ENCODE results near the gene CLDND2.

Gene CLDND2

GRCh38 chr19:51394050-51394836, 25.4 kb upstream of the CLDND2 start (continued):
- TF ChIP-seq KLF7 (tag by site-specific recombination; IDR thresholded peaks at IDR 0.05; ENCODE audit: borderline replicate concordance) (no peak), KLF8 (tag by site-specific recombination; IDR thresholded peaks at IDR 0.05) (peak; percentile 22; the same call in 1 of the 2 replicates), ZNF623 (tag by site-specific recombination; IDR thresholded peaks at IDR 0.05) (no peak), TRIM28 (IDR thresholded peaks at IDR 0.05; ENCODE audit: borderline replicate concordance, low read length) (no peak), ZNF658 (tag by site-specific recombination; IDR thresholded peaks at IDR 0.05) (no peak), YY2 (tag by site-specific recombination; IDR thresholded peaks at IDR 0.05) (no peak), ZFP69B (tag by site-specific recombination; IDR thresholded peaks at IDR 0.05) (no peak), ZNF610 (tag by site-specific recombination; IDR thresholded peaks at IDR 0.05; ENCODE audit: borderline replicate concordance) (no peak), ZNF621 (tag by site-specific recombination; IDR thresholded peaks at IDR 0.05) (no peak), ZNF768 (tag by site-specific recombination; IDR thresholded peaks at IDR 0.05) (no peak), ZSCAN5A (tag by site-specific recombination; IDR thresholded peaks at IDR 0.05) (no peak), ZNF214 (tag by site-specific recombination; IDR thresholded peaks at IDR 0.05; ENCODE audit: borderline replicate concordance) (no peak), ZNF580 (tag by site-specific recombination; IDR thresholded peaks at IDR 0.05) (peak; percentile 19; the same call in 1 of the 2 replicates), ZBTB20 (tag by site-specific recombination; IDR thresholded peaks at IDR 0.05) (no peak), ZNF391 (tag by site-specific recombination; IDR thresholded peaks at IDR 0.05; ENCODE audit: borderline replicate concordance, low read depth) (no peak), ZEB2 (tag by site-specific recombination; IDR thresholded peaks at IDR 0.05) (no peak), ZNF660 (tag by site-specific recombination; IDR thresholded peaks at IDR 0.05) (peak; percentile 74), ZNF624 (tag by site-specific recombination; IDR thresholded peaks at IDR 0.05) (no peak), ZNF639 (tag by site-specific recombination; IDR thresholded peaks at IDR 0.05) (no peak), ZNF585B (tag by site-specific recombination; IDR thresholded peaks at IDR 0.05) (no peak), PRDM4 (tag by site-specific recombination; IDR thresholded peaks at IDR 0.05) (no peak), ZNF280D (tag by site-specific recombination; IDR thresholded peaks at IDR 0.05) (no peak), GLI4 (tag by site-specific recombination; IDR thresholded peaks at IDR 0.05) (0 out of 2 replicates have a peak, but pooled peaks have one; percentile 42), ZNF791 (tag by site-specific recombination; IDR thresholded peaks at IDR 0.05) (no peak), ZNF76 (tag by site-specific recombination; IDR thresholded peaks at IDR 0.05; ENCODE audit: borderline replicate concordance, low read depth) (no peak), ZNF530 (tag by site-specific recombination; IDR thresholded peaks at IDR 0.05; ENCODE audit: low read depth) (no peak), ZBTB26 (tag by site-specific recombination; optimal IDR thresholded peaks at IDR 0.05) (peak; percentile 33), ZNF837 (tag by site-specific recombination; IDR thresholded peaks at IDR 0.05) (no peak), ZBTB6 (tag by site-specific recombination; IDR thresholded peaks at IDR 0.05) (no peak)
